ENCODE data around the gene FAM171A1.

Gene FAM171A1

DNA sequence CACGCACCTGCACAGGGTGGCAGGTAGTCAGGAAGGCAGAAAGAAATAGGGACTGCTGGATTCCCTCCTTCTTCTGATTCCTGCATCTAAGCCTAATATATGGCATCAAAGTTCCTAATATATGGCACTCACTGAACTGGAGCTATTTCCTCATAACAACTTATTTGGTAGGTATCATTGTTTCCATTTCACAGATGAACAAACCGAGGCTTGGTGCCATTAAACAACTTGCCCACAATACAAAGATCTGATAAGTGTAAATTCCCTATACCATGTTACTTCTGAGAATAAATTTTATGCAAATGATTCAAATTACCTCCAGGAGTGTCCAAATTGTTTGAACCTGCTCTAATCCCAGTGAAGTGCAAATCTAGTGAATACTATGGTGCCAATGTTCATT is 2.1 kb upstream of the FAM171A1 start:
- DNase-seq = no peak

DNA sequence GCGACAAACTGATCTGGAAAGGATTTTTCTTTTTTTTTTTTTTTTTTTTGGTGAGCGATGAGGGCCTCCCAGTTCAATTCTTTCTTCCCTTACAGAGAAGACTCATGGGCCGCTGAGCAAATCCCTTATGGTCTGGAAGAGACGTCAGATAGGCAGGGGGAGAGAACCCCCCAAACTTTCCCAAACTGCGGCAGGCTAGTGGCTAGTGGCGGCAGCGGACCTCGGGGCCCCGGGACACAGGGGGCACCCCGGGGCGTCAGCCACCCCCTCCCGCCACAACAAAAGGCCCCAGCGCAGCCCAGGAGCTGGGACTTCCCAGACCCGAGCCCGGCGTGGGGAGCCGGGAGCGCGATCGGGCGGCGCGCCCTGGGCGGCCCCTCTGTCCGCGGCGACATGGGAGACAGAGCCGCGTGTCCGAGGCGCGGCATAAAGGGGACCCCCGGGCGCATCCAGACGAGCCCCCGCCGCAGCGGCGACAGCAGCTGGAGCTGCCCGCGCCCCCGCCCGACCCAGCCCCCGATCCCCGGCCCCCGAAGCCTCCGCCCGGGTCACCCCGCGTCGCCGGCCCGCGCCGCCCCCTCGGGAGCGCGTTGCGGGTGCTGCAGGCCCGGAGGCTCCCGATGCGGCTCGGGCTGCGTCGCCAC is 755 bp downstream of the FAM171A1 start:
- no peak for DNase-seq

DNA sequence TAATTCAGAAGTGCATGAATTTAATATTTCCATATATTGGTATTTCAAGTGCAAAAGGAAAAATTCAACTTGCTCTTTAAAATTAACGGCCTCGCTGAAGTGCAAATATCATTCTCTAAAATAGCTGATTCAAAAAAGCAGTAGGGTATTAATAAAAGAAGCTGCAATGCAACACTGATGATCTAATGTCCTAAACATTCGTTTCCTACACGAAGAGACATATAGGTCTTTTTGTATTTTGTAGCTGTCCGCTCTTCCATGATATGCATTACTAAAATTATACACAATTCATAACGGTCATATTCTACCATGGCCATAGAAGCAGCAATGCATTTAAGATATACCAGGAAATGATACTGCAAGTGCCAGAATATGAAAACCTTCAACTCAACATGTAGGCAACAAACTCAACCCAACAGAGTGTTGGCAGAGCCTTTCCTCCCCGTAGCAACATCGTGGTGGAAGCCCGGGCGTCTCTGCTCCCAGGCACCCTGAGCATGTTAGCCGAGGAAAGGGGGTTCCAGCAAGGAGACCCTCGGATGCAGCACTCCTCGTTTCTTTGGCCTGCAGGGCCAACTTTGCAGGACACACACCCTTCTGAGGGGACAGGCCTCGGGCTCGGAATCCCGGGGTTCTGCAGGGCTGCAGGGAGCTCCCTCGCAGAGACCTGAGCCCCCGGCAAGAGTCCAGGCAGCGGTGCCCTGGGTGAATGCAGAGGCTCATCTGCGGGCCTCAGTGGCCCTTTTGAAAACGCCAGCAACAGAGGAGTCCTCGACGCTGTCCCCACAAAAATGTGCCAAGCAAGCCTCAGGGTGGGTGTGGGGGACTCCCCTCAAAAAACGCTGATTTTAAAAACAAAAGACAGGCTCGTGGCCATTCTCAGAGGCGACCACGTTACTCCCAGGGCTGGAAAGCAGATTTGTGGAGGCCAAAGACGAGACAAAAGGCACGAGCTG is 1.6 kb downstream of the FAM171A1 start:
- DNase-seq = no peak

DNA sequence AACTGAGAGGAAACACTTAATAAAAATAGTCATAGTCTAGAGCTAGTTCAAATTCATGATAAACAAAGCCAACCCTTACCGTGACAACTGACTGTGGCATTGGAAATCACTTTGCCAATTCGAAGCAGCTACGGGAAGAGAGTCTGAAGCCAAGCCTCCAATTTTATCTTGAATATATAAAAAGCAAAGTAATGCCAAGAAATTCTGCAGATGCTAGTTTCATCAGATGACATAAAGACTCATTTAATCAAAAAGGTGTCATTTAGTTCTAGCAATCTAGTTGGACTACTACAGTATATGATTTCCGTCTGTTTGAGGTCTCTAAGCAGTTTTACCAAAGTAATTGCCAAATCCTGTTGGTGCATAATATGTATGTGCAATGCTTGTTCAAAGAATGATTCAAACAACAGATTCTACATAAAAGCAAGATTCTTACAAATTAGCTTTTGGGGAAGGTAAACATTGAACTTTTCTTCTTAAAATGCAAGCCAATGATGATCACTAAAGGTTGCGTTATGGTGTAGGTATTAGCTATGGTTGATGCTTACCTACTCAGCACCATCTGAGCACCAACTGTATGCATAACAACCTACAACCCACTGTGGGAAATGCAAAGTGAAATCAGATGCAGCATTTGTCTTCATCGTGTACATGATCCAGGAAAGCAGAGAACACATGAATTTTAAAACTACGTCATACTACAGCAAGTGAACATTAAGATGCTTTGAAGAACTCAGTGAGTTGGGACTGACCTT is 2.8 kb downstream of the FAM171A1 start:
- no peak for DNase-seq

DNA sequence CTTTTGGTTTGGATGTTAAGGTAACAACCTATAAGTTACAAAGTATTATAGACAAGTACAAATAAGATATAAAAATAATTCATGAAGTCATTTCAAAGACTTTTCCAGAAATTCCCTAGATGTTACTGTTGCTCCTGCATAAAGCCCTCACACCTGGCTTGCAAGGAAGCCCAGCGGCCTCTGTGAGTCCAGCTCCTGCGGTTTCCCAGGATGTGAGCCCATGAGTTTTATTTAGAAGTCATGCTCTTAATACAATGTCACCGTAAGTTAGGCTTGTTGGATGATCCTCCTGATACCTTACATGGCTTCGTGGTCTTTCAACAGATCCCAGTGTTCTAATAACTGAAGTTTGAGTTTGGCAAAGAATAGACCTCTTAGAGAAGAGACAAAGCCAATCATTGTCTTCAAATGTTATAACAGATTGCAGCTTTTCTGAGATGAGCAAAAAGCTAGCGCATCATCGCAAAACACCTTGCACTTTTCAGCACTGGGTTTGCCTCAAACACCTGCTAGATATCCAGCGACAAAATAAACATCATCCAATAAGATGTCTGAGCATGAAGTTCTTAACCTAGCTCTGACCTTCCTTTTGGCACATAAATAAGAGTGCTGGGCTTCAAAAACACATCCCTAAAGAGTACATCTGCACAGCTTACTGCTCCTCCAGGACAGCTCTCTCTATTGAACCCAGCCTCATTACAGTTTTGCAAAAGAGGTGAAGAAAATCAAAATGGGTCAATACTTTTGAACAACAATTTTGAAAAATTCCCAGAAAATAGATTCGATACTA is 3.6 kb downstream of the FAM171A1 start:
- DNase-seq = no peak

DNA sequence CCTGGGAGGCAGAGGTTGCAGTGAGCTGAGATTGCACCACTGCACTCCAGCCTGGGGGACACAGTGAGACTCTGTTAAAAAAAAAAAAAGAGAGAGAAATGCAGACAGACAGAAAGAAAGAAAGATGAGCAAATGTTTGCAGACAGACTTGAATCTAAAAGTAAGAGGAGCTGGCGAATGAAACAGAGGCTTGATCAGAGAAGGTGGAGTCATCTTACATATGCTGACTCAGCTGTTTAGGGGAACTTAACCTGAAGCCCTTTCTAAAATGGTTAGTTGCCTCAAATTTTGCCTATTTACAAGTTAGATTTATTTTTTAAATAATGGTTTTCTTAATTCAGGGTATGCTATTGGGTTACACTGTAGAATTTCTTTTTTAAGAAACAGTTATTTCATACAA is 5.4 kb downstream of the FAM171A1 start:
- DNase-seq = no peak

DNA sequence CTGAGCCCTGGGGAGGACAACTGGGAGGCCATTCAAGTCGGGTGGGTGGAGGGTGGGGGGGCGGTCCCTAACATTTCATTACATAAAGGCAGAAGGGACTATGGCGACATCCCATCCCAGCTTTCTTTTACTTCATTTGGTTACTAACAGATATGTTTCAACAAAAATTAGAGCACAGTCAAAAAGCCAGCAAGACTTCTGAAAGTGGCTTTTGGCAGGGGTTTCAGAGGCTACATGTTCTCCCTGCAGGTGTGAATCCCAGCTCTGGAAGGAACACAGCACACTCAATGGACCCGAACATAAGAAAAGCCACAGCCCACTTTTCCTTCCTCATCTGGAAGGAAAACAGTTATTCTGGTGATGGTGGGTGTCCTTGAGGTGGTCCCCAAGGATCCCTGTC is 7.1 kb downstream of the FAM171A1 start:
- DNase-seq = no peak

DNA sequence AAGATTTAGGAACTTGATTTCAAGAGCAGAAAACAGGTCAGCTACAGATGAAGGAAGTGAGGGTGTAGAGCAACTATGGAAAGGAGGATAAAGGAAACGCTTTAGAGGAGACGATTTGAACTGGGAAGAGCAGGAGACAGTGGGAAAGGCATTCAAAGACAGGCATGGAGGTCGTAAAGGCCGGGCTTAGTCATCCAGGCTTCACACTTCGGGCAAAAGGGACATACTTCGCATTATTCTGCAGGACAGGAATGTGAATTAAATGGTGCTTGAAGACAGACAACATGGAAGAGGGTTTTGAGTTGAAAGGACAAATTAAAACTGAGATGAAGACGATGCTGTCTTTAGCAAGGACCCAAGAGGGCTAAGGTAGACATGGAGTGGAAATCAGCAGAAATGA is 8.1 kb downstream of the FAM171A1 start:
- DNase-seq = no peak

DNA sequence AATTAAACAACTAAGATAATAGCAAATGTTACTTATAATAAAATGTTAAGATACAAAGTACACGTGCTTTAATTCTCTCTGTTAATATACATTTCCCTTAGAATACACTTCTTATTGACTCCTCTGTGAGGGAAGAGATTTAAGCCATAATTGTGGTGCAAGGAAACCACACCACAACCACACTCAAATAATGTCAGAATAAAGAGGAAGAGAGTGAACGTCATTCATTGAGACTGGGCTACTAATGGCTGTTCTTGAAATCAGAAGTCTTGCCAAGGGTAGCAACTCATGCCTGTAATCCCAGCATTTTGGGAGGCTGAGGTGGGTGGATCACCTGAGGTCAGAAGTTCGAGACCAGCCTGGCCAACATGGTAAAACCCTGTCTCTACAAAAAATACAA is 10.0 kb downstream of the FAM171A1 start:
- DNase-seq = no peak

DNA sequence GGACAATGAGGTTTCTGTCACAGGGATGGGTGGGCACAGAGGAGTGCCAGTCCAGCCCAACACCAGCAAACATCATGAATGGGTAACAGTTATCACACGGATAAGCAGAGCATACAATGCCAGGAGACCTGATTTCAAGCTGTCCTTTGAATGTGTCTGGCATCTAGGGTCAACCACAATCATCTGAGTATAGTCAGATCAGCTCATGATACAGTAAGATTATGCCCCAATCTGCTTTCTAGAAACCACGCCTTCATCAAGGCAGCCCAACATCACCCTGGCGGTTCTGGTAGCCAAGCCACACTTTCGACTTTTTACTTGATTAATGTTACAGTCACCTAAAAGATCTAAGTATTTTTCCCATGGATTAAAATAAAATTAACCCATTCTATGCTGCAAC is 10.5 kb downstream of the FAM171A1 start:
- DNase-seq = no peak

DNA sequence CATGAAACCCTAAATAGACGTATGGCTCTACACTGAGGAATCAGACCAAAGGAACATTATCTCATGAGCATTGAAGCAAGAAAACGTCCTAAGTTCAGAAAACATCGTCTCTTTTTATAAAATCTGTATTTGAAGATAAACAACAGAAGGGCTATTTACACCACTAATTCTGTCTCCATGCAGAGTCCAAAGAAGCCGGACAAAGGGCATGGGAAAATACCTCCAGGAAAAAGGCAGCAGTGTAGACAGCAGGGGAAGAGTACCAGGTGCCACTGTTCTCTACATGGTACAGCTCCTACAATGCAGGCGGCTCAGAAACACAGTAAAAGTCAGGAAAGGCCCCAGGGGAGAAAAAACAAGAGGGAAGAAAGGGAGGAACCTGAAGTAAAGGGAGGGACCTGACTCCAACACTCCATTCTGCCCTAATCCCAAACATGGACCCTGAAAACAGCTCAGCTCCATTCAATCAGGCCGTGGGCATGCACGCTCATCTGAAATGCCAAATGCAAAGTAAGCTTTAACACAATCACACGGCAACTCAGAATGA is 17.5 kb downstream of the FAM171A1 start:
- DNase-seq = no peak

DNA sequence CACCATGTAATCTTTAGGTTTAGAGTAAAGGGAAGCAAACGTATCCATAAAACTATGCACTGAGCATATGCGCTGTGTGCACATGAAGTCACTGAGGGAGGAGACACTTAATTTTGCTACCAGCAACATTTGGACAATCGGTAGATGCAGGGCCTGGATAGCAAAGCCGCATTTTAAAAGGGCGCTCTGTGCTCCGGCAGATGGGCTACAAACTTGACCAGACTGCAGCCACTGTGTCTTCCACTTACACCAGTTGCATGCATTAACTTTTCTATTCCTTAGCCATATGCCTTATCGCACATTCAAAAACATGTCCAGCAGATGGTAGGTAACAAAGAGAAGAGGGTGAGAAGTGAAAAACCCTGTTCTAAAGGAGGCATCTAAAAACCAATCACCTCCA is 18.3 kb downstream of the FAM171A1 start:
- no peak for DNase-seq

DNA sequence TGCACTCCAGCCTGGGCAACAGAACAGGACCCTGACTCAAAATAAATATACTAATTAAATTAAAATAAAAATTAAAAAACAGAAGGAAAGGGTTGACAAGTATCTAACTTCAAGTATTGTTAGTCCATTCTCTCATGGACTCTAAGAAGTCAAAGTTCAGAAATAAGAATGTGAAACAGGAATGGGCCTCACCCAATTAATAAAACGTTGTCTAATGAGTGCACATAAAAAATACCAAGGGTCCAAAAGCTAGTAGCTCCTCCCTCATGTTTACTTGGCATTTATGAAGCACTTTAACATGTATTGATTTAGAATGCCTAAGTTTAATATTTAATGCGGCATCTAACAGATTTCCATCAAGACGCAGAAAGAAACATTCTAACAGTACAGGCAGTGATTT is 18.9 kb downstream of the FAM171A1 start:
- no peak for DNase-seq

DNA sequence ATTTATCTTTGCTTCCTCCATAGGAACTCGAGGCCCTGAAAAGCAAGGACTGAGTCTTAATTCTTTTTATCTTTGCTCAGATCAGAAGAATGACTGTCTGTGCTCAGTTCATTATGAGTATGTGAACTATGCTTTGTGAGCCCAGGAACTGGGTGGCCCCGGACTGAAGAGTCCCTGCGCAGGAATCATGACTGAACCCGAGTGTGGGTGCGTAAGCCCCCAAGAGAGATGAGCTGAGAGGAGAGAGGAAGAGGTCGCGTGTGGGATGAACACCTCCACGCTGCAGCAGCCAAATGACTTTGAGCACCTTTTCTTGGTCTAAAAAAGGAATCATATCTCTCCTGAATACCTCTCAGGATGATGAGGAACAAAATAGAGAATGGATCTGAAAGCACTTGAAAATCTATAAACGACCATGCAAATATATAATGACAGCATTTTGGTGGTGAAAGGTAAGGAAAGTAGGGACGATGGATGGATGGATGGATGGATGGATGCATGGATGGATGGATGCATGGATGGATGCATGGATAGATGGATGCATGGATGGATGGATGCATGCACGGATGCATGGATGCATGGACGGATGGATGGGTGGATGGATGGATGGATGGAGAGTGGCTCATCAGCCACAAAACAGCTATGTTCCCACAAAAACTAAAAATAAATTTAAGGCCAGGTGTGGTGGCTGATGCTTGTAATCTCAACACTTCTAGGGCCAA is 19.8 kb downstream of the FAM171A1 start:
- no peak for DNase-seq

DNA sequence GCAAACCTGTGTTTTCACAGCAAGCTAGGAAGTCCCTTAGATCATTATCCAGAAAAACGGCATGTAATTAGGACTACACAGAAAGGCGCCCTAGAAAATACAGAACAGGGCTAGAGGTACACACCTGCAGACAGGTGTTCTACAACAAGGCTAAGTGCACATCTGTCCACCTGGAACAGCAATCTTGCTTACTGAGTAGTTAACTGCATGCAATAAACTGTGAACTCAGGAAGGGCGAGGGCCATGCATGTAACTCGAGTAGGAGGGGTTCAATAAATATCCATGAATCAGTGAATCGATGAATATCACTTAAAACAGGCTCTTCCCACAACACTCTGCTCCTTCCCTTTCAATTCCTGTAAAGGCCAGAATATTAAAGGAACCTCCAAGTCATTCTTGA is 22.0 kb downstream of the FAM171A1 start:
- DNase-seq = no peak

DNA sequence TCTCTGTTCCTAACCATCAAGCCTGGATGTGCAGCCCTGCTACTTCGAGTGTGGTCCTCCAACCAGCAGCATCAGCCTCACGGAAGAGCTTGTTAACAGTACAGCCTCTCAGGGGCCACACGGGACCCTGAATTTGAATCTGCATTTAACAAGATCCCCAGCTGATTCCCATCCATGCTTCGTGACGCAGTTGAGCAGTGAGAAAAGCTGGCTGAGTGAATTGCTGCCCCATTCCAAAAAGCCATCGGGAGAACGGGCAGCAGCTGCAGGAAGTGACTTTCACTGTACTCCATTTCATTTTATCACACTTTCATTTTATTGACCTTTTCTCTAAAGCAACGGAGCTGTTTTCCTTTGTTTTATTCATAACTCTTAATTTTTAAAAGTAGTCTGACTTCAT is 22.5 kb downstream of the FAM171A1 start:
- DNase-seq = no peak

DNA sequence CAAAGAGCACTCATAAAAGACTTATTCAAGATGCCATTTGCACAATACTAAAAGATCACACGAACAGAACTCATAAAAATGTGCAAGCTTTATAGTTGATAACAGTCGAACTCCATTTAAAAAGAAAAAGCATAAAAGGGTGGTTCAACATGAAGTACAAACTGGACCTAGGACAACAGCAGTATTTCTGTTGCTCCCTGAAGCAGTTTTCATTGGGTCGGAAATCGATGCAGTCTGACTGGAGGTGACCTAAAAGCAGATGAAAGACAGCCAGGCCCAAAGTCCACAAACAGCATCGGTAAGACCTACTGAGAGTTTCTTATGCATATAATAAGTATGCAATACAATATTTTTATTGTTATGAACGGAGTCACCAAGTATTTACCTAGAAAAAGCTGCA is 23.9 kb downstream of the FAM171A1 start:
- DNase-seq = no peak

DNA sequence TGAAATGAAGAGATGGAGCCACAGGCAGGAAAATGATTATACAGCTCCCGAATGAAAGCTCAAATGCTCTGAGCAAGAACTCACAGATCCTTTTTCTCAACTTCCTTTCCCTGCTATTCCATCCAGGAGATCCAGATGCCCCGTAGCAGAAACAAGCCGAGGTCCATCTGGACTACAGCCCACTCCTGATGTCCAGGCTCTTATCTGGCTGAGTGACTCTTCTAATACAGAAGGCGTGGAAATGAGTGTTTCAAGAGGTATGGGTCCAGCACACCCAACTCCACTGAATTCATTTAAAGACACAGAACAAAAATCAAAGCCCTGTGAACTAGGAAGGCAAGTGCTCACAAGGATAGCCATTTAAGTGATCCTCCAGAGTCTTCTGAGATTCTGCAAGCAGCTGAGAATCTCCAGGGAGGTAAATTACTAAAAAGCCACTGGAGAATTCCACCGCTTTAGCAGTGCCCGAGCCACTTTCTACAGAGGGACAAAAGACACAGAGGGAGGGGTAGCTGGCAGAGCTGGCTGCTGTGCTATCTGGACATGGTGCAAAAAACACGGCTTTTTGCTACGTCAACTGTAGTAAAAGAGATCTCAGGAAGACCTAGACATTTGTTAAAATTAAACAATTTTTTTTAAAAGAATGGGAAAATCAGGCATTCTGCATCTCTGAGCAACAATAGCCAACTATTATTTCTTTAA is 24.5 kb downstream of the FAM171A1 start:
- no peak for DNase-seq

DNA sequence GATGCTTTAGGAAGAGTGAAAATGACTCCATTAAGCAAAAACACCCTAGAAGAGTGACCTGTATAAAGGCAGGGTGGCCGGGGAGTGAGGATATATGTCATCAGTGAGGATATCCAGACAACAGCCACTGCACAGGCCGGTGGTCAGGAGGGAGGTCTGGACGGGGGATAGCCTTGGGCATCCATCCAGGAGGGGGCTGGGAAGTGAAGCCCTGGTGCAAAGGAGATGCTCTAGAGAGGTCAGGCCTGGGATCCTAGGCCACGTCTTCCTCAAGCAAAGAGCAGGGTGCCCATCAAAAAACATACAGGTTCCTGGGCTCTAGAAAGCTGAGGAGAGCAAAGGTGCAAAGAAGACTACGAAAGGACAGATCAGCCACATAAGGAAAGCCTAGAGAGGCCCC is 25.6 kb downstream of the FAM171A1 start:
- no peak for DNase-seq

DNA sequence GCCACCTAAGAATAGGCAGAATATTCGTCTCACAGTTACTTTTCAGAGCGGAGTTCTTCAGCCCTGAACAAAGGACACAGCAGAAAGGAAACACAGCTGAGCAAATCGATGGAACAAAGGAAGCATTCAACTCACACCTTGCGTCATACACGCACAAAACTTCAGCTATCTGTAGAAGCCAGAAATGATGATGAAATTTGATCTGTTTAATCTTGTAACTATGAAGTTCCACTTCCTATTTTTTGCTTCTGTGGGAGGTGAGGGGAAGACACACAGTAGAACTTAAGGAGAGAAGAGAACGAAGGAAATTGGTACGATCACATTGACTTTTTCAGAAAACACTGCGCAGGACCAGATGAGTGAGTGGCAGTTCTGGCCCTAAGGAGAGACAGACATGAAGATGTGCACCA is 26.2 kb downstream of the FAM171A1 start:
- no peak for DNase-seq

DNA sequence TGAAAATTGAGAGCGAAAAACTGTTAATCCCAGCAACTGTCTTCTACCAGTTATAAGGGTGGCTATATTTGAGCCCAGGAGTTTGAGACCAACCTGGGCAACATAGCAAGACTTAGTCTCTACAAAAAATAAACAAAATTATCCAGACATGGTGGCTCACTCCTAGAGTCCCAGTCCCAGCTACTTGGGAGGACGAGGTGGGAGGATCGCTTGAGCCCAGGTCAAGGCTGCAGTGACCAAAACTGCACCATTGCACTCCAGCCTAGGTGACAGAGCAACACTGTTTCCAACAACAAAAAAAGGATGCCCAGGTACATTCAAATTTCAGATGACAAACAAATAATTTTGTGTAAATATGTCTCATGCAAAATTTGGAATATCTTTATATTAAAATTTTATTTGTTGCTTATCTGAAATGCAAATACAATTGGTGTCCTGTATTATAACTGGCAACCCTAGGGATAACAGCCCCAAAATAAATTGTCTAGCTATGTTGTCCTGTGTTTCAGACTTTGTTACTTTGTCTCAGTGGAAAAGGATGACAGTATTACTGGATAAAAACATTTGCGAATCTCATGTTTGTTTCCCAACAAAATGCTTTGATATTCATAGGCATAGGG is 26.7 kb downstream of the FAM171A1 start:
- no peak for DNase-seq

Measured in activated CD4-positive, CD25-positive, alpha-beta regulatory T cell (primary cell).